Activated T-cell treated with anti-CD3 and anti-CD28 coated beads, Interleukin-2, amount 50 U/mL, for 24 hours (primary cell): ENCODE results near the gene SCYGR3.
A peak's percentile ranks its signal among the peaks of the same experiment; 100 is the strongest.
"Not testable (repeated sequence)": the region's sequence is repeated elsewhere in the genome, so short reads cannot be mapped to it uniquely, and the experiment has no call there.

Source experiments
- DNase-seq: peaks from one replicate; pipeline ENCODE4 v3.0.0-alpha.2; 2020
- H3K27ac Mint-ChIP-seq: 2 replicates; pipeline ENCODE4 v1.8.0; 2020; ENCODE audit warnings: mild to moderate bottlenecking, mixed read lengths
- H3K27me3 Mint-ChIP-seq: 2 replicates; pipeline ENCODE4 v1.8.0; 2020; ENCODE audit warnings: mixed read lengths
- H3K36me3 Mint-ChIP-seq: 2 replicates; pipeline ENCODE4 v1.8.0; 2020; ENCODE audit warnings: low read depth, mixed read lengths
- H3K4me1 Mint-ChIP-seq: 2 replicates; pipeline ENCODE4 v1.8.0; 2020; ENCODE audit warnings: low read depth, mixed read lengths
- H3K4me3 Mint-ChIP-seq: 2 replicates; pipeline ENCODE4 v1.8.0; 2020; ENCODE audit warnings: mild to moderate bottlenecking, moderate library complexity, mixed read lengths
- H3K9me3 Mint-ChIP-seq: 2 replicates; pipeline ENCODE4 v1.8.0; 2020; ENCODE audit warnings: mixed read lengths

SCYGR3 gene

GRCh38 chr2:227598835-227599503 lies 15.7 kb downstream of the SCYGR3 start, which contains the start of gene SCYGR2:
Gene SCYGR2, plus strand, starts transcription at chr2:227598893. Its CDS starts 0 bp downstream, at chr2:227598893.
- H3K27ac Mint-ChIP-seq, H3K9me3 Mint-ChIP-seq, DNase-seq, H3K4me1 Mint-ChIP-seq, H3K4me3 Mint-ChIP-seq, H3K36me3 Mint-ChIP-seq: not testable (repeated sequence)
- H3K27me3 Mint-ChIP-seq, result peaks cover 44% of the 10 kb centered on the region

- Mint-ChIP-seq H3K36me3 (no peaks in the 10 kb centered on the region), H3K4me3 (no peak overlapping the region), H3K9me3 (no peaks in the 10 kb centered on the region), H3K4me1 (peaks cover under 1% of the 10 kb centered on the region), H3K27me3 (peaks cover 49% of the 10 kb centered on the region), H3K27ac (no peak overlapping the region)
- no peak for DNase-seq
Observed at GRCh38 chr2:227597998-227598397, 16.6 kb downstream of the SCYGR3 start.

DNA sequence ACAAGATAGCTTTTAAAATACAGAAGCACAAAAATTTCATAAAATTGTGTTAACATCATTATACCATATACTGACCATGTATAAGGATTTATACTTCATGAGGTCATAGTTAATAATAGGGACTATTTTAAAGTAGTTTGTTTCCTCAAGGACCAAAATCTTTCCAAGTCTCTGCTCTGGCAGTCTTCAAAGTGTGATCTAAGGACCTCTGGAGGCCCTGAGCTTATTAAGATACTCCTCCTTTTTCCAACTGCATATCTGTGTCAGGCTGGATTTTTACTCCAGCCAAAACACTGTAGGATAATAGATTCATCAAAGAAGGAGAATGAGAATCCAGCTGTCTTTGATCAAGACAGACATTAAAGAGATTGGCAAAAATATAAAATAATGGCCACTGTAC lies 17.6 kb downstream of the SCYGR3 start:
- Mint-ChIP-seq H3K36me3 (no peaks in the 10 kb centered on the region), H3K27ac (no peak overlapping the region), H3K4me1 (peaks cover 2% of the 10 kb centered on the region), H3K27me3 (peaks cover 55% of the 10 kb centered on the region), H3K9me3 (no peaks in the 10 kb centered on the region), H3K4me3 (no peak overlapping the region)
- no peak for DNase-seq

DNA sequence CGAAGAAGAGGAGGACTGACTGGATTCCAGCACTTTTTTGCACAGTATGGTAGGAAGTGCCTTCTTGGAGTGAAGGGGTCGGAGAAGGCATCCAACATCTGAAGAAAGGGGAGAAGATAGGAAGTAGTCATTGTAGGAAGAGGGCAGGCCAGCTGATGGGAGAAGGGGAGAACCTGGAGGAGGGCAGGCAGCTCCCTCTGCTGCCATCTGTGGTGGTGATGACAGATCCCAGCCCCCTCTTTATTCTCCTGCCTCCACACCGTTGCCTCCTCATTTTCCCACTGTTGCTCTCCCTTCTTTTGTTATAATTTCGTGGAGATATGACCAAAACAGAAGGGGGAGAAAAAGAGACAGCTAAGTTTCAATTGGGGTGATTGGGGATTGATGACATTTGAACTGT lies 18.8 kb downstream of the SCYGR3 start:
- Mint-ChIP-seq H3K27ac (no peak overlapping the region), H3K4me1 (peaks cover 2% of the 10 kb centered on the region), H3K4me3 (no peak overlapping the region), H3K27me3 (peaks cover 54% of the 10 kb centered on the region), H3K9me3 (no peaks in the 10 kb centered on the region), H3K36me3 (no peaks in the 10 kb centered on the region)
- DNase-seq, result no peak

DNA sequence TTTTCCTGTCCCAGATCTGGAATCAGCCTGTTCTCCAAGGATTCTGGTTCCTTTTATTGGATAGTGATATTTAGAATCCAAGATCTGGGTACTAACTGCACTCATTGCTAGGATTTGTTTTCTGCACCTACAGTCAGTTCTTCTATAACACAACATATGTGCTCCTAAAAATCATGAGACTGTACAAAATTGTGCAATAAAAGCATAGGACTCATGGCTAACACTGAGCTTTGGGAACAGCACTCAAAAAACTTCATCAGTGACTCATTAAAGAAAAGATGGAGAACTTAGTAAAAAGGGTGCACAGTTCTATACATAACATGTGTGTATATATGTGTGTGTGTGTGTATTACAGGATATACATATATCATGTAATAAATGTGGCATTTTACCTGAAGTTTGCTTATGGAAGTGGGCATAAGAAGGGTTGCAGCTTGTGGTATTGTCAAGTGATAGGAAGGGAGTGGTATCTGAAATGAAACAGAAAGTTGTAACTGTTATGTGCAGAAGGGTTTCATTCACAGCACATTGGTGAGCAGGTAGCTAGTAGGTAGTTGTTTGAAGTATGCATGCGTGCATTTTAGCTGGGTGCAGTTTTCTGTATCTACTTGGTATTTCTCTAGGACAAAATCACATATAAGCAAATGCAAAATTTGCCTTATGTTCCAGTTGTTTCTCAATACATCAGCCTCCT lies 21.8 kb downstream of the SCYGR3 start:
- DNase-seq, result no peak
- Mint-ChIP-seq H3K36me3 (no peaks in the 10 kb centered on the region), H3K27ac (no peak overlapping the region), H3K9me3 (no peaks in the 10 kb centered on the region), H3K4me1 (peaks cover 2% of the 10 kb centered on the region), H3K4me3 (no peak overlapping the region), H3K27me3 (peaks cover 60% of the 10 kb centered on the region)

GRCh38 chr2:227582369-227582768 lies 32.3 kb downstream of the SCYGR3 start:
- no peak overlapping the region for H3K4me3 Mint-ChIP-seq
- DNase-seq, result no peak
- peaks cover 67% of the 10 kb centered on the region for H3K27me3 Mint-ChIP-seq
- H3K27ac Mint-ChIP-seq, result no peak overlapping the region
- peaks cover 14% of the 10 kb centered on the region for H3K9me3 Mint-ChIP-seq
- peaks cover 2% of the 10 kb centered on the region for H3K36me3 Mint-ChIP-seq
- H3K4me1 Mint-ChIP-seq, result no peaks in the 10 kb centered on the region

DNA sequence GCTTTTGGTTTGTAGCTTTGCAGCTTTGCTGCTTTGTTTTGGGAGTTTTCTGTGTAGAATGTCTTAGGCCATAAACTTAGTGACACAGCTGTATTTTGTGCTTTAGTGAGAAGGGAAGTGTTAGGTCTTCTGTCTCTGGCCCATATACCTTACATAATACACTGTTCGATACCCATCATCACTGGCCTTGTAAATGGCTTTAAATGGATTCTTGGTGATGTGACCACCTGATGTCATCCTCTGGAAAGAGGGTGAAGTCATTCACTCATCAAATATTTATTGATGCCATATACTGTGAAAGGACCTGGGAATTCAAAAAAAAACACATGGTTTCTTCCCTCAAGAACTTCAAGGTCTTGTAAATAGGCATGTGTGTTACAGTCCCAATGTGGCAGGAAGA lies 34.8 kb downstream of the SCYGR3 start:
- no peak overlapping the region for H3K27ac Mint-ChIP-seq
- H3K9me3 Mint-ChIP-seq, result peaks cover 14% of the 10 kb centered on the region
- H3K27me3 Mint-ChIP-seq, result peaks cover 71% of the 10 kb centered on the region
- peaks cover 2% of the 10 kb centered on the region for H3K36me3 Mint-ChIP-seq
- no peak for DNase-seq
- H3K4me1 Mint-ChIP-seq, result no peaks in the 10 kb centered on the region
- no peak overlapping the region for H3K4me3 Mint-ChIP-seq

- Mint-ChIP-seq H3K27me3 (peaks cover 64% of the 10 kb centered on the region), H3K9me3 (peaks cover 12% of the 10 kb centered on the region), H3K27ac (no peak overlapping the region), H3K4me1 (no peaks in the 10 kb centered on the region), H3K36me3 (peaks cover 2% of the 10 kb centered on the region), H3K4me3 (no peak overlapping the region)
- DNase-seq, result no peak
Observed at GRCh38 chr2:227578642-227579041, 36.0 kb downstream of the SCYGR3 start.

DNA sequence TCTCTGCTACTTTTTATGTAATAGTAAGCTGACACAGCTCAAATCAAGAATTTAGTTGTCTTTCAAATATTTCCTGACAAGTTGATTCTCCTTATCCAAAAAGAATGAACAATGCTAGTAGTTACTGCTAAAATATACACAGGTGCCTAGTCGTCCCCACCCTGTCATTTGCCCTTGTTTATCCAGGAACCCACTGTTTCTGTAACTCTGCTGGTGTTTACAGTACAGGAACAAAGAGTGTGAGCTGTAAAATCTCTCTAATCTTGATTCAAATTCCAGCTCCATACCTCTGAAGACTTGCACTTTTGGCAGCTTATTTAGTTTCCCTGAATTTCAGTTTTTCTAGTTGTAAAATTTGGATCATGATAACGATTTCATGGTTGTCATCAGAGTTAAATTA lies 37.1 kb downstream of the SCYGR3 start:
- Mint-ChIP-seq H3K9me3 (peaks cover 6% of the 10 kb centered on the region), H3K36me3 (no peaks in the 10 kb centered on the region), H3K27me3 (peaks cover 57% of the 10 kb centered on the region), H3K4me3 (no peak overlapping the region), H3K27ac (no peak overlapping the region), H3K4me1 (no peaks in the 10 kb centered on the region)
- DNase-seq, result no peak

- H3K27ac Mint-ChIP-seq, result no peak overlapping the region
Observed at GRCh38 chr2:227576812-227577211, 37.8 kb downstream of the SCYGR3 start.

DNA sequence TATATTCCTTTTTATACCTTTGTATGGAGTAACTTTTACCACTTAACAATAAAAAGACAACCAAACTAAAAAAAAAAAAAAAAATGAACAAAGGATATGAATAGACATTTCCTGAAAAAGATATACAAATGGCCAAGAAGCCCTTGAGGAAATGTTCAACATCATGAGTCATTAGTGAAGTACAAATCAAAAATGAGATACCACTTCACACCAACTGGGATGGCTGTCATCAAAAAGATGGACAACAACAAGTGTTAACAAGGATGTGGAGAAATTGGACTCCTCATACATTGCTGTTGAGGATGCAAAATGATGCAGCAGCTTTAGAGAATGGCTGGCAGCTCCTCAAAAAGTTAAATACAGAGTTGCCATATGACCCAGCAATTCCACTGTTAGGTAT lies 38.5 kb downstream of the SCYGR3 start:
- DNase-seq, result no peak
- no peaks in the 10 kb centered on the region for H3K9me3 Mint-ChIP-seq
- peaks cover 44% of the 10 kb centered on the region for H3K27me3 Mint-ChIP-seq
- H3K4me1 Mint-ChIP-seq, result no peaks in the 10 kb centered on the region
- no peak overlapping the region for H3K27ac Mint-ChIP-seq
- no peaks in the 10 kb centered on the region for H3K36me3 Mint-ChIP-seq
- no peak overlapping the region for H3K4me3 Mint-ChIP-seq

More at GRCh38 chr2:227576812-227577211, 37.8 kb downstream of the SCYGR3 start:
- Mint-ChIP-seq H3K27me3 (peaks cover 49% of the 10 kb centered on the region), H3K4me1 (no peaks in the 10 kb centered on the region), H3K36me3 (no peaks in the 10 kb centered on the region), H3K4me3 (no peak overlapping the region), H3K9me3 (no peaks in the 10 kb centered on the region)
- no peak for DNase-seq

DNA sequence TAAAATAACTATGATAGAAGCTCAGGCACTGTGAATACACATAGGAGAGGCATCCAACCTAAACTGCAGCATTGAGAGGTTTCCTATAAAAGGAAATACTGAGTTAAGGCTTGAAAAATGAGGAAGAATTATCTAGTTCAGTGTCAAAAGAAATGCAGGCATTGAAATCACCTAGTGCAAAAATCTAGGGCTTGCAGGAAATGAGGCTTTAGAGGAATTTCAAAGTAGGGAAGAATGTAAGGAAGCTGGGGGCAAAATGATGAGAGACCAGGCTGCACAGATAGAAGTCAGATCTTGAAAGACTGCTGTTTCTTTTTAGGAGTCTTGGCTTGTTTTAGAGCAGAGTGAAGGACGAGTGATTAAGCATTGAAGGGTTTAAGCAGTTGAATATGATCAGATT lies 44.0 kb downstream of the SCYGR3 start:
- H3K36me3 Mint-ChIP-seq, result peaks cover 4% of the 10 kb centered on the region
- peaks cover 5% of the 10 kb centered on the region for H3K4me1 Mint-ChIP-seq
- H3K27me3 Mint-ChIP-seq, result peaks cover 5% of the 10 kb centered on the region
- H3K27ac Mint-ChIP-seq, result no peak overlapping the region
- no peak for DNase-seq
- no peak overlapping the region for H3K4me3 Mint-ChIP-seq
- no peaks in the 10 kb centered on the region for H3K9me3 Mint-ChIP-seq

GRCh38 chr2:227568852-227569169 lies 45.8 kb downstream of the SCYGR3 start:
- peaks cover 10% of the 10 kb centered on the region for H3K36me3 Mint-ChIP-seq
- peaks cover 6% of the 10 kb centered on the region for H3K4me1 Mint-ChIP-seq
- DNase-seq, result no peak
- no peaks in the 10 kb centered on the region for H3K27me3 Mint-ChIP-seq
- H3K27ac Mint-ChIP-seq, result no peak overlapping the region
- no peak overlapping the region for H3K4me3 Mint-ChIP-seq
- no peaks in the 10 kb centered on the region for H3K9me3 Mint-ChIP-seq

DNA sequence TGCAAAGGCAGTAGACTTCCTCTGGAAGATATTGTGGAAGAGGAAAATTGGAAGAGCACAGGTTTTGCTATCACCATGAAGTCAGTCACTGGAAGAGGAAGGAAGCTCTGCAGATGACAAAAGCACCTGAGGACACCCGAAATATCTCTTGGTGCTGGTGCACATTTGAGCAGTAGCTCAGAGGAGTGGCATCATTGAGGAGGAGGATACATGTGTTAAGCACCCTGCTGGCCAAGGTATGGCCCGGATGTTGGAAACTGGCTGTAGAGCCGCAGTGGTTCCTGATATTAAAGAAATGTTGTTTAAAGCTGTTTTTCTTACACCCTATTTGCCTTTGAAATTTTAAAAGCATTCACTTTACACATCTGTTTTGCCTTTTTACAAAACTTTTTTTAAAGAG lies 48.6 kb downstream of the SCYGR3 start:
- no peak overlapping the region for H3K27ac Mint-ChIP-seq

DNA sequence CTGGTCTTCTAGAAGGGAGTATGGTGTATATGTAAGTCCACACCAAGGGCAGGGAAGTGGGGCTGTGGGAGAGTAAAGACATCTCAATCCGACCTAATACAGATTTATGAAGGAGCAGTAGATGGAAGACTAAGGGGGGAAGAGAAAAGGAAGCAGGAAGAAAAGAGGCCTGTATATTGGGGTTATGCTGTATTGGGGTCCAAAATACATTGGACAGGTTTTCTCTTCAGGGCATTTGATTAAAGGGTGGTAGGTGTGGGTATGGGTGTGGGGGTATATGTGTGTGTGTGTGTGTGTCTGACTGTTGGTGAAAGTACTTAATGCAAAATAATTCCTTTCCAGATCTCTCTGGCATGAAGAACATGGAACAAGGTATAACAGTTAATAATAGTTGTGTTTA lies 49.6 kb downstream of the SCYGR3 start:
- Mint-ChIP-seq H3K4me3 (no peak overlapping the region), H3K9me3 (no peaks in the 10 kb centered on the region), H3K36me3 (peaks cover 39% of the 10 kb centered on the region), H3K27me3 (no peaks in the 10 kb centered on the region), H3K4me1 (peaks cover 6% of the 10 kb centered on the region), H3K27ac (peak overlapping the region; percentile 4)
- DNase-seq, result no peak

More for the DNA sequence above, 48.6 kb downstream of the SCYGR3 start:
- peaks cover 6% of the 10 kb centered on the region for H3K4me1 Mint-ChIP-seq
- no peak for DNase-seq
- H3K36me3 Mint-ChIP-seq, result peaks cover 31% of the 10 kb centered on the region
- H3K9me3 Mint-ChIP-seq, result no peaks in the 10 kb centered on the region
- H3K4me3 Mint-ChIP-seq, result no peak overlapping the region
- no peaks in the 10 kb centered on the region for H3K27me3 Mint-ChIP-seq
